Measurements from ENCODE around the gene GPR83.
A peak's percentile ranks its signal among the peaks of the same experiment; 100 is the strongest.

Gene GPR83

GRCh38 chr11:94424662-94425061 lies 23.4 kb upstream of the GPR83 start:
- no peak overlapping the region for H3K27ac ChIP-seq

GRCh38 chr11:94424011-94424410 lies 22.8 kb upstream of the GPR83 start:
- no peak overlapping the region for H3K27ac ChIP-seq
- no peak for TF ChIP-seq CTCF (conservative IDR thresholded peaks at IDR 0.05)

More at GRCh38 chr11:94424662-94425061, 23.4 kb upstream of the GPR83 start:
- no peak for TF ChIP-seq CTCF (conservative IDR thresholded peaks at IDR 0.05)

GRCh38 chr11:94423507-94423906 lies 22.3 kb upstream of the GPR83 start:
- TF ChIP-seq CTCF (conservative IDR thresholded peaks at IDR 0.05): no peak

GRCh38 chr11:94418123-94418765 lies 17.0 kb upstream of the GPR83 start:
- H3K27ac ChIP-seq: no peak overlapping the region
- no peak for TF ChIP-seq CTCF (conservative IDR thresholded peaks at IDR 0.05)

More at GRCh38 chr11:94423507-94423906, 22.3 kb upstream of the GPR83 start:
- H3K27ac ChIP-seq: no peak overlapping the region

- TF ChIP-seq CTCF (conservative IDR thresholded peaks at IDR 0.05): peak; percentile 89
- H3K27ac ChIP-seq: no peak overlapping the region
Observed at GRCh38 chr11:94417386-94417987, 16.3 kb upstream of the GPR83 start.

- no peak for TF ChIP-seq CTCF (conservative IDR thresholded peaks at IDR 0.05)
- H3K27ac ChIP-seq: no peak overlapping the region
Observed at GRCh38 chr11:94405062-94405833, 4.0 kb upstream of the GPR83 start.

- no peak for TF ChIP-seq CTCF (conservative IDR thresholded peaks at IDR 0.05)
Observed at GRCh38 chr11:94402355-94402754, 1.1 kb upstream of the GPR83 start.

More at GRCh38 chr11:94402355-94402754, 1.1 kb upstream of the GPR83 start:
- no peak overlapping the region for H3K27ac ChIP-seq

Data from VCaP (cell line).